ENCODE data around the gene CDCP1. TPM values are rescaled to one million over a fixed set of nuclear protein-coding genes. Genes with fewer than 3 reads are reported as not detected.
A peak's percentile ranks its signal among the peaks of the same experiment; 100 is the strongest.
"Not testable (repeated sequence)": the region's sequence is repeated elsewhere in the genome, so short reads cannot be mapped to it uniquely, and the experiment has no call there.

CDCP1 gene
- total RNA-seq, 2 experiments from 2014 or later = 1.7 to 1.8 TPM

DNA sequence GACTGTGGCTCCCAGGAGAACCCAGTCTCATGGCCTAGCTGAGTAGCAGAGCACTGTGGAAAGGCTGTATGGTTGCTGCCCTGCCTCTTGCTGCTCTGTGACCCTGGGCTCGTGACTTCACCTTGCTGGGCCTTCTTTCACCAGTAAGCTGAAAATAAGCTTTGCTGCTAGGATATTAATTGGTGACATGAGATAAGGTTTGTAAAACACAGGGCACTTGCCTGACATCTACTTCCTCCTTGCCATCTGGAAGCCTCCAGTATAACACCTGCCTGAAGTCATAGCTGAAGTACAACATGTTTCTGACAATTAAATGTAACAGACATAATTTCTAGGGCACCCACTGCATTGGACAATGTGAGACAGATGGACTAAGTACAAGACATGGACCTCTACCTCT, 66.5 kb downstream of the CDCP1 start:
- TF ChIP-seq, protein P1, sequence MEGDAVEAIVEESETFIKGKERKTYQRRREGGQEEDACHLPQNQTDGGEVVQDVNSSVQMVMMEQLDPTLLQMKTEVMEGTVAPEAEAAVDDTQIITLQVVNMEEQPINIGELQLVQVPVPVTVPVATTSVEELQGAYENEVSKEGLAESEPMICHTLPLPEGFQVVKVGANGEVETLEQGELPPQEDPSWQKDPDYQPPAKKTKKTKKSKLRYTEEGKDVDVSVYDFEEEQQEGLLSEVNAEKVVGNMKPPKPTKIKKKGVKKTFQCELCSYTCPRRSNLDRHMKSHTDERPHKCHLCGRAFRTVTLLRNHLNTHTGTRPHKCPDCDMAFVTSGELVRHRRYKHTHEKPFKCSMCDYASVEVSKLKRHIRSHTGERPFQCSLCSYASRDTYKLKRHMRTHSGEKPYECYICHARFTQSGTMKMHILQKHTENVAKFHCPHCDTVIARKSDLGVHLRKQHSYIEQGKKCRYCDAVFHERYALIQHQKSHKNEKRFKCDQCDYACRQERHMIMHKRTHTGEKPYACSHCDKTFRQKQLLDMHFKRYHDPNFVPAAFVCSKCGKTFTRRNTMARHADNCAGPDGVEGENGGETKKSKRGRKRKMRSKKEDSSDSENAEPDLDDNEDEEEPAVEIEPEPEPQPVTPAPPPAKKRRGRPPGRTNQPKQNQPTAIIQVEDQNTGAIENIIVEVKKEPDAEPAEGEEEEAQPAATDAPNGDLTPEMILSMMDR (IDR thresholded peaks at IDR 0.05) = no peak
- no peak overlapping the region for H3K4me3 ChIP-seq (ENCODE audit: low read length)
- no peaks in the 10 kb centered on the region for H3K4me1 ChIP-seq (ENCODE audit: insufficient read depth, low read length)
- POLR2A ChIA-PET = no interaction called here
- Mint-ChIP-seq H3K27me3 (peaks cover under 1% of the 10 kb centered on the region), H3K4me3 (no peak overlapping the region), H3K9me3 (no peaks in the 10 kb centered on the region), H3K36me3 (ENCODE audit: low read depth) (peaks cover 1% of the 10 kb centered on the region), H3K4me1 (ENCODE audit: low read depth) (peaks cover 17% of the 10 kb centered on the region), H3K27ac (no peak overlapping the region)
- no peak for DNase-seq
- no peak overlapping the region for H3K27ac ChIP-seq (ENCODE audit: low read depth in 1 of 2, low read length in 2 of 2)
- CTCF ChIA-PET = no interaction called here
- H3K27me3 ChIP-seq (ENCODE audit: control insufficient read depth in 1 of 2, insufficient read depth in 2 of 2, low read length in 2 of 2) = peaks cover 0 to 2% of the 10 kb centered on the region in 2 experiments
- intact Hi-C loops (cut with DNase I, micrococcal nuclease) = loop anchor here (1.0 kb wide), 2 partner anchors 88 to 131 kb away; no protein-coding TSS in a partner anchor
- H3K36me3 ChIP-seq (ENCODE audit: insufficient read depth, low read length) = no peaks in the 10 kb centered on the region
- ATAC-seq (ENCODE audit: poor library complexity) = no peak
- no peaks in the 10 kb centered on the region for H3K9me3 ChIP-seq (ENCODE audit: control insufficient read depth in 1 of 2, insufficient read depth in 1 of 2, low read length in 2 of 2)

- intact Hi-C loops (cut with DNase I, micrococcal nuclease) = loop anchor here (1.0 kb wide), 2 partner anchors 88 to 131 kb away; no protein-coding TSS in a partner anchor
- ChIA-PET POLR2A (no interaction called here), CTCF (no interaction called here)
- Mint-ChIP-seq H3K36me3 (ENCODE audit: low read depth) (no peaks in the 10 kb centered on the region), H3K4me3 (peak overlapping the region; percentile 48), H3K4me1 (ENCODE audit: low read depth) (peaks cover 17% of the 10 kb centered on the region), H3K9me3 (no peaks in the 10 kb centered on the region), H3K27ac (no peak overlapping the region), H3K27me3 (peaks cover 7% of the 10 kb centered on the region)
- H3K27ac ChIP-seq (ENCODE audit: low read depth in 1 of 2, low read length in 2 of 2) = no peak overlapping the region
- no peak overlapping the region for H3K4me3 ChIP-seq (ENCODE audit: low read length)
- H3K9me3 ChIP-seq (ENCODE audit: control insufficient read depth in 1 of 2, insufficient read depth in 1 of 2, low read length in 2 of 2) = no peaks in the 10 kb centered on the region
- ATAC-seq (ENCODE audit: poor library complexity) (peak; percentile 62), DNase-seq (peak in 4 of 14 experiments; percentile 12 to 43 (median 29))
- peaks cover 0 to 2% of the 10 kb centered on the region in 2 experiments for H3K27me3 ChIP-seq (ENCODE audit: control insufficient read depth in 1 of 2, insufficient read depth in 2 of 2, low read length in 2 of 2)
- H3K4me1 ChIP-seq (ENCODE audit: insufficient read depth, low read length) = no peaks in the 10 kb centered on the region
- TF ChIP-seq, protein P1 (IDR thresholded peaks at IDR 0.05) = peak; percentile 29
- H3K36me3 ChIP-seq (ENCODE audit: insufficient read depth, low read length) = no peaks in the 10 kb centered on the region
Measured at GRCh38 chr3:45078910-45079522, 67.2 kb downstream of the CDCP1 start.

DNA sequence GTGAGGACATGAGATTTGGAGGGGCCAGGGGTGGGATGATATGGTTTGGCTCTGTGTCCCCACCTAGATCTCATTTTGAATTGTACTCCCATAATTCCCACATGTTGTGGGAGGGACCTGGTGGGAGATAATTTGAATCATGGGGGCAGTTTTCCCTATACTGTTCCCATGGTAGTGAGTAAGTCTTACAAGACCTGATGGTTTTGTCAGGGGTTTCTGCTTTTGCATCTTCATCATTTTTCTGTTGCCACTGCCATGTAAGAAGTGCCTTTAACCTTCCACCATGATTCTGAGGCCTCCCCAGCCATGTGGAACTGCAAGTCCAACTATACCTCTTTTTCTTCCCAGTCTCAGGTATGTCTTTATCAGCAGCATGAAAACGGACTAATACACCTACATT, 67.9 kb downstream of the CDCP1 start:
- H3K27me3 ChIP-seq (ENCODE audit: control insufficient read depth in 1 of 2, insufficient read depth in 2 of 2, low read length in 2 of 2); H3K9me3 Mint-ChIP-seq; DNase-seq; CTCF ChIA-PET; POLR2A ChIA-PET; H3K27ac ChIP-seq (ENCODE audit: low read depth in 1 of 2, low read length in 2 of 2); H3K4me3 Mint-ChIP-seq; H3K27ac Mint-ChIP-seq; H3K36me3 ChIP-seq (ENCODE audit: insufficient read depth, low read length); H3K36me3 Mint-ChIP-seq (ENCODE audit: low read depth); intact Hi-C loops (cut with DNase I, micrococcal nuclease); ATAC-seq (ENCODE audit: poor library complexity); H3K9me3 ChIP-seq (ENCODE audit: control insufficient read depth in 1 of 2, insufficient read depth in 1 of 2, low read length in 2 of 2); H3K4me3 ChIP-seq (ENCODE audit: low read length); H3K4me1 ChIP-seq (ENCODE audit: insufficient read depth, low read length): not testable (repeated sequence)
- Mint-ChIP-seq H3K4me1 (ENCODE audit: low read depth) (peaks cover 17% of the 10 kb centered on the region), H3K27me3 (peaks cover 11% of the 10 kb centered on the region)
